H1 (cell line): Measurements from ENCODE around the gene BRME1. TPM values are rescaled to one million over a fixed set of nuclear protein-coding genes. Genes with fewer than 3 reads are reported as not detected.

Source experiments
- CTCF ChIA-PET: fragments of 300-600 bp; sonication (Branson Sonifier 250); formaldehyde crosslinking; loops from one replicate; lab custom pipeline; 2021; ENCODE audit not compliant: partially characterized antibody; lab: Charles Lee
- POLR2A ChIA-PET: fragments of 300-600 bp; sonication (Branson Sonifier 250); formaldehyde crosslinking; loops from one replicate; lab custom pipeline; 2021; ENCODE audit warnings: inconsistent platforms; ENCODE audit not compliant: partially characterized antibody; lab: Charles Lee
- DNase-seq, 2 experiments: peaks; one replicate each; pipeline versions ENCODE4 v3.0.0 to v3.0.0-alpha.2; 2010 to 2022; ENCODE audit warnings: low spot score in 2 of 2, low read depth in 1 of 2, mixed read lengths in 1 of 2
- FAIRE-seq: peaks from 2 replicates; lab custom pipeline; 2011; peaks lifted over from hg19 to GRCh38; lab: Jason Lieb, UNC
- H2AFZ ChIP-seq: 2 replicates; pipeline ENCODE4 v1.8.1; 2012; ENCODE audit warnings: low read length, inconsistent platforms
- H2AK5ac ChIP-seq: 2 replicates; pipeline ENCODE4 v1.6.1; 2013; ENCODE audit warnings: low read depth, low read length
- H2BK120ac ChIP-seq: replicated peaks from 2 replicates; pipeline ENCODE3; 2013; ENCODE audit warnings: low read depth, low read length, inconsistent platforms
- H2BK12ac ChIP-seq: 2 replicates; pipeline ENCODE4 v1.6.1; 2013; ENCODE audit warnings: low read depth, low read length
- H2BK15ac ChIP-seq: 2 replicates; pipeline ENCODE4 v1.6.1; 2013; ENCODE audit warnings: low read length
- H2BK20ac ChIP-seq: 2 replicates; pipeline ENCODE4 v1.6.1; 2013; ENCODE audit warnings: low read length
- H2BK5ac ChIP-seq: 2 replicates; pipeline ENCODE4 v1.6.1; 2013; ENCODE audit warnings: low read depth, low read length
- H3K14ac ChIP-seq: 2 replicates; pipeline ENCODE4 v1.6.1; 2013; ENCODE audit warnings: inconsistent platforms; ENCODE audit not compliant: insufficient read length
- H3K18ac ChIP-seq: 2 replicates; pipeline ENCODE4 v1.6.1; 2013; ENCODE audit warnings: low read length; ENCODE audit errors: extremely low read depth
- H3K23ac ChIP-seq: 2 replicates; pipeline ENCODE4 v1.6.1; 2013; ENCODE audit warnings: inconsistent platforms; ENCODE audit not compliant: insufficient read length
- H3K23me2 ChIP-seq: 2 replicates; pipeline ENCODE4 v1.6.1; 2013; ENCODE audit warnings: low read depth, low read length
- H3K27ac ChIP-seq: 2 replicates; pipeline ENCODE4 v1.6.1; 2011; ENCODE audit warnings: low read depth, low read length, inconsistent platforms
- H3K27me3 ChIP-seq, 4 experiments: replicated peaks in 1 of 4; 1 replicate in 1 of 4; 2 replicates in 3 of 4; pipeline versions ENCODE4 v1.6.1 to v1.8.1; 2011 to 2013; ENCODE audit warnings: low read length in 3 of 4, mild to moderate bottlenecking in 3 of 4, inconsistent platforms in 2 of 4, mixed read lengths in 2 of 4, moderate library complexity in 1 of 4; ENCODE audit not compliant: control insufficient read depth in 3 of 4, insufficient read depth in 3 of 4; ENCODE audit errors: extremely low read depth in 1 of 4
- H3K36me3 ChIP-seq, 4 experiments: 2 replicates each; pipeline versions ENCODE4 v1.6.1 to v1.8.1; 2011 to 2013; ENCODE audit warnings: mild to moderate bottlenecking in 4 of 4, low read length in 3 of 4, moderate library complexity in 2 of 4, control low read depth in 1 of 4, inconsistent platforms in 1 of 4; ENCODE audit not compliant: insufficient read depth in 4 of 4, control insufficient read depth in 2 of 4
- H3K4ac ChIP-seq: replicated peaks from 2 replicates; pipeline ENCODE3; 2013; ENCODE audit warnings: low read length, low read depth, mixed read lengths, inconsistent platforms; ENCODE audit not compliant: insufficient read length
- H3K4me1 ChIP-seq, 4 experiments: replicated peaks in 1 of 4; 1 replicate in 1 of 4; 2 replicates in 3 of 4; pipeline versions ENCODE4 v1.6.1 to v1.8.1; 2011 to 2013; ENCODE audit warnings: low read length in 3 of 4, inconsistent platforms in 2 of 4, mixed read lengths in 1 of 4; ENCODE audit not compliant: insufficient read depth in 4 of 4, control insufficient read depth in 3 of 4
- H3K4me2 ChIP-seq, 2 experiments: 2 replicates each; pipeline versions ENCODE4 v1.6.1 to v1.8.1; 2011 to 2013; ENCODE audit warnings: low read depth in 2 of 2, low read length in 2 of 2, control low read depth in 1 of 2, inconsistent platforms in 1 of 2, mild to moderate bottlenecking in 1 of 2; ENCODE audit not compliant: insufficient read depth in 1 of 2
- H3K4me3 ChIP-seq, 4 experiments: fragments of 200-600, 300-600 bp in 1 of 4; sonication (generic), shearing (Covaris generic), sonication (Bioruptor Twin) in 1 of 4; 2 replicates each; pipeline versions ENCODE4 v1.5.1 to v1.8.1; 2011 to 2016; ENCODE audit warnings: low read length in 4 of 4, low read depth in 3 of 4, control low read depth in 2 of 4, inconsistent platforms in 2 of 4, mild to moderate bottlenecking in 2 of 4, mixed read lengths in 1 of 4, moderate library complexity in 1 of 4; ENCODE audit not compliant: insufficient read depth in 2 of 4; ENCODE audit errors: extremely low read depth in 1 of 4
- H3K56ac ChIP-seq: replicated peaks from 2 replicates; pipeline ENCODE3; 2013; ENCODE audit warnings: low read depth, mild to moderate bottlenecking, mixed read lengths, low read length, inconsistent platforms; ENCODE audit not compliant: insufficient read length
- H3K79me1 ChIP-seq: 2 replicates; pipeline ENCODE4 v1.6.1; 2013; ENCODE audit warnings: low read depth, low read length, control low read depth
- H3K79me2 ChIP-seq, 2 experiments: 2 replicates each; pipeline versions ENCODE4 v1.6.1 to v1.8.1; 2012 to 2013; ENCODE audit warnings: low read length in 2 of 2, mild to moderate bottlenecking in 2 of 2, inconsistent platforms in 1 of 2; ENCODE audit not compliant: insufficient read depth in 2 of 2, control insufficient read depth in 1 of 2
- H3K9ac ChIP-seq, 4 experiments: replicated peaks in 1 of 4; 1 replicate in 1 of 4; 2 replicates in 3 of 4; pipeline versions ENCODE4 v1.6.1 to v1.8.1; 2011 to 2013; ENCODE audit warnings: low read depth in 3 of 4, low read length in 3 of 4, control low read depth in 2 of 4, mild to moderate bottlenecking in 2 of 4, moderate library complexity in 2 of 4, inconsistent platforms in 1 of 4; ENCODE audit errors: extremely low read depth in 1 of 4
- H3K9me3 ChIP-seq, 2 experiments: 2 replicates each; pipeline versions ENCODE4 v1.6.1 to v1.8.1; 2012 to 2013; ENCODE audit warnings: mild to moderate bottlenecking in 2 of 2, moderate library complexity in 2 of 2, control low read depth in 1 of 2, inconsistent platforms in 1 of 2, low read depth in 1 of 2, low read length in 1 of 2, mixed read lengths in 1 of 2; ENCODE audit not compliant: insufficient read depth in 2 of 2
- H4K20me1 ChIP-seq, 2 experiments: replicated peaks in 1 of 2; 2 replicates each; pipeline versions ENCODE3 to v1.8.1; 2011 to 2013; ENCODE audit warnings: inconsistent platforms in 2 of 2, low read length in 2 of 2, mild to moderate bottlenecking in 1 of 2; ENCODE audit not compliant: insufficient read depth in 2 of 2, control insufficient read depth in 1 of 2
- H4K5ac ChIP-seq: 2 replicates; pipeline ENCODE4 v1.6.1; 2013; ENCODE audit warnings: low read length, low read depth, mixed read lengths, inconsistent platforms; ENCODE audit not compliant: insufficient read length
- H4K8ac ChIP-seq: 2 replicates; pipeline ENCODE4 v1.8.0; 2013; ENCODE audit warnings: mild to moderate bottlenecking, moderate library complexity, low read length, inconsistent platforms; ENCODE audit not compliant: insufficient read depth; ENCODE audit errors: extremely low read depth
- H4K91ac ChIP-seq: replicated peaks from 2 replicates; pipeline ENCODE3; 2013; ENCODE audit warnings: low read length, mixed read lengths, inconsistent platforms; ENCODE audit not compliant: insufficient read length
- RXRA ChIP-seq: IDR thresholded peaks from 2 replicates; pipeline ENCODE4 v1.6.1; 2011; ENCODE audit warnings: low read depth, mild to moderate bottlenecking, low read length, moderate library complexity; ENCODE audit not compliant: insufficient read depth
- WGBS, 2 experiments: shearing (Covaris generic) in 1 of 2; methylation state at CpG; one replicate each; pipeline versions ENCODE4 v1.1.6 to v1.1.7; 2013 to 2015; ENCODE audit warnings: low lambda C conversion rate in 2 of 2, mixed read lengths in 2 of 2, inconsistent platforms in 1 of 2, low coverage in 1 of 2, missing lambda C conversion rate in 1 of 2; ENCODE audit not compliant: insufficient replicate concordance in 2 of 2, insufficient coverage in 1 of 2, insufficient read length in 1 of 2; ENCODE audit errors: extremely low coverage in 1 of 2, missing lambda C conversion rate in 1 of 2; 5-methylcytosine and 5-hydroxymethylcytosine counted together
- polyA plus RNA-seq, 7 experiments: library from polyadenylated mRNA; depleted of rRNA in 3 of 7; stranded (reverse) in 5 of 7; unstranded in 2 of 7; fragments of >200 nt in 5 of 7; fragments of 200-250 nt in 2 of 7; gene quantifications; 1 replicate in 5 of 7; 2 replicates in 1 of 7; 4 replicates in 1 of 7; pipeline versions ENCODE4 v1.2.1 to v1.2.3, GENCODE V29; 2011 to 2013; ENCODE audit warnings: missing spikeins in 2 of 7, mixed read lengths in 2 of 7
- total RNA-seq: library from RNA; stranded (reverse); fragmentation: NEBNext Ultra II Directional; extraction: Animal tissue kit (Norgen Biotek cat#: 25700); gene quantifications from 2 replicates; pipeline ENCODE4 v1.2.1, GENCODE V29; 2021

BRME1 gene
- total and polyA plus RNA-seq, 2 of the 8 experiments (the other 6 are each of a cell fraction or from before 2014, with no cell fraction given): 4.6 to 4.7 TPM

- H3K9ac ChIP-seq: no peak overlapping the region
- H3K4me3 ChIP-seq: no peak overlapping the region
- H2BK120ac ChIP-seq: no peak overlapping the region
- TF ChIP-seq RXRA: no peak
- no peak overlapping the region for H3K56ac ChIP-seq
- H3K4ac ChIP-seq: no peak overlapping the region
- no peaks in the 10 kb centered on the region for H4K20me1 ChIP-seq
- no peak overlapping the region for H4K5ac ChIP-seq
- no peaks in the 10 kb centered on the region for H3K79me2 ChIP-seq
- H3K27me3 ChIP-seq: no peaks in the 10 kb centered on the region
- no peak overlapping the region for H3K4me2 ChIP-seq
- WGBS, 2 experiments: 91% methylated on average over 2 of the region's 2 CpGs; no CpG with 5 or more reads in 1 of the 2 experiments
- no peak overlapping the region for H2AK5ac ChIP-seq
- ChIA-PET POLR2A (interaction anchor here (1.0 kb wide), 1 partner anchor 11 kb away, joined by 3 read pairs; no protein-coding TSS in a partner anchor), CTCF (interaction anchor here (1.0 kb wide), 1 partner anchor 9 kb away, joined by 3 read pairs; no protein-coding TSS in a partner anchor)
- no peaks in the 10 kb centered on the region for H3K9me3 ChIP-seq
- H3K79me1 ChIP-seq: no peaks in the 10 kb centered on the region
- DNase-seq (no peak), FAIRE-seq (no peak)
- no peak overlapping the region for H2AFZ ChIP-seq
- no peaks in the 10 kb centered on the region for H3K4me1 ChIP-seq
- no peak overlapping the region for H2BK5ac ChIP-seq
- no peak overlapping the region for H3K18ac ChIP-seq
- H2BK15ac ChIP-seq: no peak overlapping the region
- no peak overlapping the region for H3K27ac ChIP-seq
- H2BK20ac ChIP-seq: no peak overlapping the region
- H4K8ac ChIP-seq: no peak overlapping the region
- H3K36me3 ChIP-seq: no peaks in the 10 kb centered on the region
- H3K14ac ChIP-seq: no peak overlapping the region
- H4K91ac ChIP-seq: no peak overlapping the region
- H3K23ac ChIP-seq: no peak overlapping the region
- no peak overlapping the region for H2BK12ac ChIP-seq
- H3K23me2 ChIP-seq: no peaks in the 10 kb centered on the region
These were observed 9.7 kb downstream of the BRME1 start for GRCh38 chr19:13896227-13896626.
